ENCODE measurements around the gene PDE8B.

- no peak for TF ChIP-seq ZNF274 (IDR thresholded peaks at IDR 0.05; ENCODE audit: low read depth, low read length)
- TF ChIP-seq YY1 (IDR thresholded peaks at IDR 0.05; ENCODE audit: insufficient read depth, insufficient read length): no peak
- TF ChIP-seq SUZ12 (IDR thresholded peaks at IDR 0.05; ENCODE audit: extremely low read depth, insufficient read depth, insufficient read length): no peak
These were observed 45.9 kb downstream of the PDE8B start for GRCh38 chr5:77256406-77256805.

All from NT2/D1 (cell line).